GM18505 (cell line): ENCODE results near the gene DPP4.

Experiments
- ATAC-seq: cut with Tn5 transposase; IDR thresholded peaks from one replicate; pipeline ENCODE4 v1.9.1; 2021; ENCODE audit not compliant: unreplicated experiment
- POLR2A ChIP-seq: IDR thresholded peaks from 4 replicates; pipeline ENCODE4 v1.6.1; 2011; ENCODE audit warnings: borderline replicate concordance; ENCODE audit not compliant: insufficient read depth, insufficient read length; ENCODE audit errors: extremely low read depth

DPP4 gene

DNA sequence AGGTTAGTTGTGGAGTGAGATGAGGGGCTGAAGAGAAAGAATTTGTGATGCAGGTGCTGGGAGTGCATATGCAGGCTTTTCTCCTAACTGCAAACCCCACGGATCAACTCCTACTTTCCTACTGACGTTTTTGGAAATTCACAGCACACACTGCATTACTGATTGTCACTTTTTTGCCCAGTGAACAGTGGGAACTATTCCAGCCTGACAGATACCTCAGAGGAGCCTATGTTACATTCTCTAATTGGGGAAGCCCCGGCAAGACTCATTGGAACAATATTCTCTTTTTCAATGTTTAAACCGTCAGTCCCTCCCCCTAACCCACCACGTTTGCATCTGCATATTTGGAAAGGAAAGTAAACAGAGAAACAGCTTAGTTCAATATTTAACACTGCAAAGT lies 126.2 kb downstream of the DPP4 start:
- no peak for ATAC-seq
- no peak for TF ChIP-seq POLR2A

DNA sequence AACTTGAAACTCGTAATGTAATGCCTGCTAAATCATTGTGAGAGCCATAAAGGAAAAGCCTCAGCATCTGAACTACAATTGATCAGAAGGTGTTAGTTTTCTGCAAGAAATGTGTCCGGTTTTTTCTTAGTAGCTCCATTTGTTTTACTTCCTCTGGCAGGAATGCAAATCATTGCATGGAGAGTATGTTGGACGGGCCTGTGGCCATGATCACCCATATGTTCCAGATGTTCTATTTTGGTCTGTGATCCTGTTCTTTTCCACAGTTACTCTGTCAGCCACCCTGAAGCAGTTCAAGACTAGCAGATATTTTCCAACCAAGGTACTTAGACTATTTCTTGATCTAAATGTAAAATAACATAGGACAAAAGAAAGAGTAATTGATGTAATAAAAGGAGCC lies 126.6 kb downstream of the DPP4 start:
- ATAC-seq, result no peak
- TF ChIP-seq POLR2A, result no peak

DNA sequence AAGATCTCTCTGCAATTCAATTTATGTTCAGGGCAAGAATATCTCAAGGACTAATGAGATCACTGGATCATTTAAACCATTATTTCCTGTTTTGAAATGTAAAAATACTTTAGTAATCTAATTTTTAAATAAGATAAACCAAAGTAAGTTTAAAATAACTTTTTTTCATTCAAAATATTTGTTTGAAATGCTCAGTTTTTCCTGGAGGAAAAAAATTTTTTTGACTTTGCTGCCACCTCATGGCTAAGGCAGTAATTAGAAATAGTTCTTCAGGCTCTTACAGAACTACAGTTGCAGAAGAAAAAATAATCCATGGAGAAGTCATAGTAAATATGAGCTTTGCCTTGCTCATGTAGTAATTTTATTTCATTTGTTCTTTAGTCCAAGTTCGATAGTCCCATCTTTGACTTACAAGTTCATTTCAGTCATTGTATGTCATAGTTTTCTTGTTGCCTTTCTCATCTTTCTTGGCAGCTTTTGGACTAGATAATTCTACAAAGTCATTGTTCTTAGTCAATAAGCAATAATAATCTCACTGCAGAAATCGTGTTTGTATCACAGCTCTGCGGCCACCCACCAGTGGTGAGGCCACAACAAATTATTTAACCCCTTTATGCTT lies 127.4 kb downstream of the DPP4 start:
- TF ChIP-seq POLR2A, result no peak
- no peak for ATAC-seq

DNA sequence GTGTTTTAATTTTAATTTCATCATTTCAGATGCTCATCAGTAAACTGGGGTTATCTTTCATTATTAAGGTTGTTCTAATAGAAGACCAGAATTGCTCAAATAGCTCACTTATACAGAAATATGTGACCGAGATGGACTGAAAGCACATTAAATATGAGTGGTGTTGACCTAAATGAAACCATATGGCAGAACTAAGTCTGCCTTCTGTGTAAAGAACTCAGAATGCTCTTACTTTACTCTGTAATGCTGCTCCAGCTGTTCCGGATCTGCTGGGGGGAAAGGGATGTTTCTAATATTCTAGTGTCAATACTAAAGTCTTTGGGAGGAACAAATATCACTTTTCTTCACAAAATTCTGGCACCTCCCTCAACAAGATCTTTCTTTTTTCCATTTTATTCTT lies 131.0 kb downstream of the DPP4 start:
- ATAC-seq, result no peak

More for the DNA sequence above, 131.0 kb downstream of the DPP4 start:
- no peak for TF ChIP-seq POLR2A
